Measurements from ENCODE around the gene STARD10.

Gene STARD10, protein sequence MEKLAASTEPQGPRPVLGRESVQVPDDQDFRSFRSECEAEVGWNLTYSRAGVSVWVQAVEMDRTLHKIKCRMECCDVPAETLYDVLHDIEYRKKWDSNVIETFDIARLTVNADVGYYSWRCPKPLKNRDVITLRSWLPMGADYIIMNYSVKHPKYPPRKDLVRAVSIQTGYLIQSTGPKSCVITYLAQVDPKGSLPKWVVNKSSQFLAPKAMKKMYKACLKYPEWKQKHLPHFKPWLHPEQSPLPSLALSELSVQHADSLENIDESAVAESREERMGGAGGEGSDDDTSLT
- 7.4 to 10.7 (median 8.1) reads per million in 3 donors for total RNA-seq

- H3K4me3 ChIP-seq (ENCODE audit: insufficient read depth, low read depth, low read length, poor library complexity, severe bottlenecking): peak within 1 kb of the TSS; percentile 74
- H3K9me3 ChIP-seq (ENCODE audit: control insufficient read depth, low read length): no peaks in the 10 kb centered on the region
- H3K27me3 ChIP-seq (replicated peaks; ENCODE audit: control insufficient read depth, insufficient read depth, low read length, poor library complexity, severe bottlenecking): no peaks in the 10 kb centered on the region
- DNase-seq: peak; percentile 87 to 91 (median 88)
- H3K36me3 ChIP-seq (ENCODE audit: control insufficient read depth, insufficient read depth, low read length): no peaks in the 10 kb centered on the region
- peaks cover 16% of the 10 kb centered on the region for H3K4me1 ChIP-seq (ENCODE audit: control insufficient read depth, insufficient read depth, low read length, poor library complexity, severe bottlenecking)
- peak within 1 kb of the TSS; percentile 100 for H3K27ac ChIP-seq (ENCODE audit: insufficient read depth, low read length, poor library complexity, severe bottlenecking)
Observed at GRCh38 chr11:72793425-72794367, at the start of gene STARD10. Gene STARD10 (minus strand): TSS chr11:72794047. CDS start chr11:72781181, 12,866 bp downstream.

DNA sequence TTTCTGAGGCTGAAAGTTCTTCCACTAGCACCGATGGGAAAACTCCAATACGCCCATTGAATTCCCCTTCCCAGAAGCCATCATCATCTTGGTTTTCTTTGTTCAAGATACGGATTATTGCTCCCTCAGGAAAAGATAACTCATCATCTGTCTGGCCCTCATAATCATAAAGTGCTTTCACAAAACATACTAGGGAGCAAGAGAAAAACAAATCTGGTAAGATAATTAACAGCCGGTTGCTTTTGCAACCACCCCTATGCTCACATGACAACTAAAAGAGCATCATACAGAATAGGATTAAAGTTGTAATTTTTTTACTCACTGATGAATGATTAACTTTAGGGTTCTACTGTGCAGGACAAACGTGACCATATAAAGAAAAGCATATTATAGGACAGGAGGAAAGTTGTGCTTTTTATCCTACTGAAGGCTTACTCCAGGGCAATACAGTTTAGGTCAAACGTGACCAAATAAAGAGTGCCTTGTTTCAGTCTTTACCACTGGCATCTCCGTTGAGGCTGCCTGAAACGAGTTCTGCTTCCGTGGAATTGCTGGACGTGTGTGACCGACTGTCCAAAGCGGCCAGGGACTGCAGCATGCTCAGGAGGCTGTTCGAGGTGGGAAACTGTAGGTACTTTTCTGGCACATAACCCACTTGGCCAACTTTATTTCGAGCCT is 48.9 kb upstream of the STARD10 start:
- Histone ChIP-seq H3K36me3 (ENCODE audit: control insufficient read depth, insufficient read depth, low read length) (peaks cover 33% of the 10 kb centered on the region), H3K4me1 (ENCODE audit: control insufficient read depth, insufficient read depth, low read length, poor library complexity, severe bottlenecking) (no peaks in the 10 kb centered on the region), H3K9me3 (ENCODE audit: control insufficient read depth, low read length) (no peaks in the 10 kb centered on the region), H3K4me3 (ENCODE audit: insufficient read depth, low read depth, low read length, poor library complexity, severe bottlenecking) (no peak overlapping the region), H3K27me3 (replicated peaks; ENCODE audit: control insufficient read depth, insufficient read depth, low read length, poor library complexity, severe bottlenecking) (no peaks in the 10 kb centered on the region), H3K27ac (ENCODE audit: insufficient read depth, low read length, poor library complexity, severe bottlenecking) (no peak overlapping the region)
- no peak for DNase-seq

DNA sequence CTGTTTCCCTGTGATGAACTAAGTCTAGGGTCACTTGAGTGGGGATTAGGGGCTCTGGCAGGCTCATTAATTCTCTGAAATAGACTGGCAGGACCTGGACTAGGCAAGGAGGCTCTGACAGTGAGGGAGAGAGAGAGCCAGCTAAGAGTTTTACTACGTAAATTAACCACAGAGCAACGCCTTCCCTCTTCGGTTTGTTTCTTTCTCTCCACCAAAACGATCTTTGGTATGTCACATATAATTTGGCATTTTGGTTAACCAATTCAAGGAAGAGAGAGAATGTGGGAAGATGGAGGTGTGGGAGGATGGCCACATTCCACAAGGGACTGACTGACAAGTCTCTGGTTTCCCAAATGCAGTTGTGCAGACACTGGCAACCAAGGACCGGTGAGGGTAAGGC is 48.3 kb upstream of the STARD10 start:
- H3K4me3 ChIP-seq (ENCODE audit: insufficient read depth, low read depth, low read length, poor library complexity, severe bottlenecking): no peak overlapping the region
- H3K9me3 ChIP-seq (ENCODE audit: control insufficient read depth, low read length): no peaks in the 10 kb centered on the region
- peaks cover 33% of the 10 kb centered on the region for H3K36me3 ChIP-seq (ENCODE audit: control insufficient read depth, insufficient read depth, low read length)
- no peak for DNase-seq
- no peaks in the 10 kb centered on the region for H3K4me1 ChIP-seq (ENCODE audit: control insufficient read depth, insufficient read depth, low read length, poor library complexity, severe bottlenecking)
- H3K27me3 ChIP-seq (replicated peaks; ENCODE audit: control insufficient read depth, insufficient read depth, low read length, poor library complexity, severe bottlenecking): no peaks in the 10 kb centered on the region
- no peak overlapping the region for H3K27ac ChIP-seq (ENCODE audit: insufficient read depth, low read length, poor library complexity, severe bottlenecking)

- Histone ChIP-seq H3K4me3 (ENCODE audit: insufficient read depth, low read depth, low read length, poor library complexity, severe bottlenecking) (no peak overlapping the region), H3K36me3 (ENCODE audit: control insufficient read depth, insufficient read depth, low read length) (peaks cover 33% of the 10 kb centered on the region)
Observed at GRCh38 chr11:72841397-72841796, 47.5 kb upstream of the STARD10 start.

GRCh38 chr11:72840780-72841179 is 46.9 kb upstream of the STARD10 start:
- H3K27ac ChIP-seq (ENCODE audit: insufficient read depth, low read length, poor library complexity, severe bottlenecking): no peak overlapping the region
- no peaks in the 10 kb centered on the region for H3K27me3 ChIP-seq (replicated peaks; ENCODE audit: control insufficient read depth, insufficient read depth, low read length, poor library complexity, severe bottlenecking)
- no peaks in the 10 kb centered on the region for H3K9me3 ChIP-seq (ENCODE audit: control insufficient read depth, low read length)

More at GRCh38 chr11:72841397-72841796, 47.5 kb upstream of the STARD10 start:
- Histone ChIP-seq H3K27ac (ENCODE audit: insufficient read depth, low read length, poor library complexity, severe bottlenecking) (no peak overlapping the region), H3K4me1 (ENCODE audit: control insufficient read depth, insufficient read depth, low read length, poor library complexity, severe bottlenecking) (no peaks in the 10 kb centered on the region), H3K9me3 (ENCODE audit: control insufficient read depth, low read length) (no peaks in the 10 kb centered on the region), H3K27me3 (replicated peaks; ENCODE audit: control insufficient read depth, insufficient read depth, low read length, poor library complexity, severe bottlenecking) (no peaks in the 10 kb centered on the region)
- DNase-seq: no peak

GRCh38 chr11:72838691-72839305 is 45.0 kb upstream of the STARD10 start:
- Histone ChIP-seq H3K27ac (ENCODE audit: insufficient read depth, low read length, poor library complexity, severe bottlenecking) (no peak overlapping the region), H3K27me3 (replicated peaks; ENCODE audit: control insufficient read depth, insufficient read depth, low read length, poor library complexity, severe bottlenecking) (no peaks in the 10 kb centered on the region), H3K4me1 (ENCODE audit: control insufficient read depth, insufficient read depth, low read length, poor library complexity, severe bottlenecking) (no peaks in the 10 kb centered on the region), H3K4me3 (ENCODE audit: insufficient read depth, low read depth, low read length, poor library complexity, severe bottlenecking) (no peak overlapping the region), H3K9me3 (ENCODE audit: control insufficient read depth, low read length) (no peaks in the 10 kb centered on the region), H3K36me3 (ENCODE audit: control insufficient read depth, insufficient read depth, low read length) (peaks cover 21% of the 10 kb centered on the region)
- no peak for DNase-seq

More at GRCh38 chr11:72840780-72841179, 46.9 kb upstream of the STARD10 start:
- no peak for DNase-seq
- Histone ChIP-seq H3K4me1 (ENCODE audit: control insufficient read depth, insufficient read depth, low read length, poor library complexity, severe bottlenecking) (no peaks in the 10 kb centered on the region), H3K36me3 (ENCODE audit: control insufficient read depth, insufficient read depth, low read length) (peaks cover 33% of the 10 kb centered on the region), H3K4me3 (ENCODE audit: insufficient read depth, low read depth, low read length, poor library complexity, severe bottlenecking) (no peak overlapping the region)

- H3K4me3 ChIP-seq (ENCODE audit: insufficient read depth, low read depth, low read length, poor library complexity, severe bottlenecking): no peak overlapping the region
- no peaks in the 10 kb centered on the region for H3K27me3 ChIP-seq (replicated peaks; ENCODE audit: control insufficient read depth, insufficient read depth, low read length, poor library complexity, severe bottlenecking)
- no peaks in the 10 kb centered on the region for H3K9me3 ChIP-seq (ENCODE audit: control insufficient read depth, low read length)
- no peak overlapping the region for H3K27ac ChIP-seq (ENCODE audit: insufficient read depth, low read length, poor library complexity, severe bottlenecking)
- no peaks in the 10 kb centered on the region for H3K4me1 ChIP-seq (ENCODE audit: control insufficient read depth, insufficient read depth, low read length, poor library complexity, severe bottlenecking)
- H3K36me3 ChIP-seq (ENCODE audit: control insufficient read depth, insufficient read depth, low read length): peaks cover 12% of the 10 kb centered on the region
- no peak for DNase-seq
Observed at GRCh38 chr11:72836111-72836510, 42.3 kb upstream of the STARD10 start.

GRCh38 chr11:72834905-72835304 is 41.1 kb upstream of the STARD10 start:
- H3K4me1 ChIP-seq (ENCODE audit: control insufficient read depth, insufficient read depth, low read length, poor library complexity, severe bottlenecking): no peaks in the 10 kb centered on the region
- H3K27me3 ChIP-seq (replicated peaks; ENCODE audit: control insufficient read depth, insufficient read depth, low read length, poor library complexity, severe bottlenecking): no peaks in the 10 kb centered on the region
- no peak overlapping the region for H3K27ac ChIP-seq (ENCODE audit: insufficient read depth, low read length, poor library complexity, severe bottlenecking)
- no peak overlapping the region for H3K4me3 ChIP-seq (ENCODE audit: insufficient read depth, low read depth, low read length, poor library complexity, severe bottlenecking)
- H3K36me3 ChIP-seq (ENCODE audit: control insufficient read depth, insufficient read depth, low read length): peaks cover 21% of the 10 kb centered on the region
- DNase-seq: no peak
- no peaks in the 10 kb centered on the region for H3K9me3 ChIP-seq (ENCODE audit: control insufficient read depth, low read length)

GRCh38 chr11:72833811-72834493 is 40.1 kb upstream of the STARD10 start:
- no peak overlapping the region for H3K27ac ChIP-seq (ENCODE audit: insufficient read depth, low read length, poor library complexity, severe bottlenecking)
- H3K27me3 ChIP-seq (replicated peaks; ENCODE audit: control insufficient read depth, insufficient read depth, low read length, poor library complexity, severe bottlenecking): no peaks in the 10 kb centered on the region
- no peak overlapping the region for H3K4me3 ChIP-seq (ENCODE audit: insufficient read depth, low read depth, low read length, poor library complexity, severe bottlenecking)
- H3K9me3 ChIP-seq (ENCODE audit: control insufficient read depth, low read length): no peaks in the 10 kb centered on the region
- H3K36me3 ChIP-seq (ENCODE audit: control insufficient read depth, insufficient read depth, low read length): peaks cover 30% of the 10 kb centered on the region
- no peaks in the 10 kb centered on the region for H3K4me1 ChIP-seq (ENCODE audit: control insufficient read depth, insufficient read depth, low read length, poor library complexity, severe bottlenecking)
- no peak for DNase-seq
